NCI-H524 (cell line): ENCODE results near the gene HOXA11.

ENCODE experiments used
- DNase-seq, 2 experiments: peaks; one replicate each; lab custom pipeline; 2025; lab: John Stamatoyannopoulos, UW

Gene HOXA11

GRCh38 chr7:27180431-27181420, 4.3 kb downstream of the HOXA11 start:
- DNase-seq = no peak

DNA sequence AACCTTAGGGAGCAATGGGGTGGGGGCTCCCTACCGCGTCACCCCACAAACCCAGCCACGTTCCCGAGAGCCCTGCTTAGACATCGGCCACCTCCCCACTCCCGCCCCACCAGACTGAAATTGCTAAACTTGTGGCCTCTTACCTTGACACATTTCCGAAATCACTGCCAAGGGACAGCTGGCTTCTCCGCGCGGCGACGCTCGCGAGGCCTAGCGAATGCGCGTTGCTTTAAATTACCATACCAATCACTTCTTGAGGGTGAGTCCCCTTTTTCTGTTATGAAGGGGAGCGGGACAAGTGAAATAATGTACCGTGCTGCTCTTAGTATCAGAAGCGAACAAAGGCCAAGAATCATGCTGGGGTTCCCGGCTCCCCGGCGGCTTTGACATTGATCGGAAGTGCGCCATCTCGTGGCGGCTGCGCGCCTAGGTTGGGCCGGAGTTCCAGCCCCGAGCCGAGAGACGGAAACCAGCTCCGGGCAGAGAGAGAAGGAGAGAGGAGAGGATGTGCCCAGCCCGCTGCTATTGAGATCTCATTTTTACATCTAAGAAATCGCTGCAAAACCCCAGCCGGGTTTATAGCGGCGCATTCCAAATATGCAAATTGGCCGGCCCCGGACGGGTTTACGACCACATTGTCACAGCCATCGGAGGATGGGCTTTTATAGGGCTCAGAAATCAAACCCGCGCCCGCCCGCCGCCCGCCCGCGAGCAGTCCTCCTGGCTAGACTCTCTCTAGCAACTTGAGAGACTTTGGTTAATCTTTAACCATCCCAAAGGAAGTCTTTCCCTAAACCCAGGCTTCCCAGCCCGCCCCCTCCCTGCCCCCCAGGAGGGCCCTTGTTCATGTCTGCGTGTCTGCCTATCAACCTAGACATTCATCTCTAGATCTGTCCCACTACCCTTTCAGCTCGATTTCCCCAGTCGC, 5.3 kb downstream of the HOXA11 start:
- DNase-seq = peak; percentile 34 to 60

DNA sequence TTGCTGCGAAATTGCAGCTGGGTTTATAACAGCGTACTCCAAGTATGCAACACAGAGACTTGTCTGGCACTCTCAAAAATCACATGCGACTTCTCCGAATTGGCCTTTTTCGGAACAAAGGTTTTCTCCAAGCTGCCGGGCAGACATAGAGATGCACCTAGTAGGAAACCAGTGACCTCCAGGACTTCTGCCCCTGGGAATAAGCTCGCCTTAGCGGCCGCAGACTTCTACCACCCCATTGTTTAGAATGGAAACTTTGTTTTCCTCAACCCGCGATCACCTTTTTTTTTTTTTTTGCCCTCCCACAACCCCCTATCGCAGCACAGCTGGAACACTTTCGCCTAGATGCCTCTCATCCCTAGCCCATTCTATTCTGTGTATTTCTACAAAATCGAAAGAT, 6.0 kb downstream of the HOXA11 start:
- no peak for DNase-seq

DNA sequence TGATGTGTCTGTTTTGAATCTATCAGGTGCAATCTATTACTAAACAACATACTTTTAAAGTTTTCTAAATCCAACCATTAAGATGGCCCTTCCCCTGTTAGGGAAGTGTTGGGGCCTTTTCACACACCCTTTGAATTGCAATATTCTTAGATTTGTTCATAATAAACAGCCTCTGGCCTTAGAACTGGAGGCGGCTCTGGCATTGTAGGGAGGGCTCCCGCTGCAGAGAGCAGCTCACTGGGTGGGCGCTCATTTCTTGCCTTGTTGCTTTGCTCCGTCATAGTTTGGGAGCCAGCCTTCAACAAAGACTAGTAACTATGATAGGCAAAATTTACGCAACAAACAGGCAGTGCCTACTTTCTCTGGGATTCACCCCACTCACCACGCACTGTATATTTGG, 6.7 kb downstream of the HOXA11 start:
- no peak for DNase-seq

- peak in 1 of 2 experiments; percentile 20 for DNase-seq
Measured at GRCh38 chr7:27177795-27178320, 7.2 kb downstream of the HOXA11 start.

GRCh38 chr7:27176962-27177794, 7.9 kb downstream of the HOXA11 start:
- DNase-seq = no peak

GRCh38 chr7:27176524-27176845, 8.5 kb downstream of the HOXA11 start:
- no peak for DNase-seq

GRCh38 chr7:27175626-27176523, 9.2 kb downstream of the HOXA11 start:
- DNase-seq = no peak

DNA sequence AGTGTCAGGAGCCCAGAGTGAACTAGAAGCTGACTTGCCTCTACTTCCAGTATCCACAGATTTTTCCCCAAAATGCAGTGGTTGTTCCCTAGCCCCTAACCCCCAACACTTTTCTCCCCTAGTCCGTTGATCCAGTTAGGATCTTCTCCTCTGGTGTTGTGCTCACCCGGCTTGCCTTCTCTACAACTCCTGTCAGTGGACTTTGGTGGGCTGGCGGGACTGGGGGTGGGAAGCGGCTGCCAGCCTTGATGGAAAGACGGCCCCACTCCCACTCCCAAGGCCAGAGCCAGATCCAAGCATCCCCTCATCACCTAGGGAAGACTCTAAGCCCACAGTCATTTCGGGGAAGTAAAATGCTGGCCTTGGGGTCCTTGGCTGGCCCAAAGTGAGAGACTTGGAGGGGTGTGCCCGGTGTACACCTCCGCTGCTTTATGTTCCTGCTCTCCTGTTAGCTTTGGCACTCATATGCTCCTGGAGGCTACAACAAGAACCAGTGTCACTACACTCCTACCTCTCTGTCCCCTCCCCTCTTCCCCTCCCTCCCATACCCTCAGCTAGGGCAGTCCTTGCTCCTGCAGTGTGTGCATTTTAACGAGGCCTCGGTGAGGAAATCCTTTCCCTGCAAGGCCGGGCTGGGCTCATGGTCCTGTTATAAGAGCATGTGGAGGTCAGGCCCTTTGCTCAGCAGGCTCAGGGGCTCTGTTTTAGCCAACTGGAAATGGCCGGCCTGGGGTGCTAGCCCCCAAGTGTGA, 10.0 kb downstream of the HOXA11 start:
- no peak for DNase-seq

- peak; percentile 20 to 49 for DNase-seq
Measured at GRCh38 chr7:27173956-27174873, 10.8 kb downstream of the HOXA11 start, which contains the start of gene HOXA10. Gene HOXA10 (minus strand): TSS chr7:27174320. CDS start chr7:27174306, 14 bp downstream.

DNA sequence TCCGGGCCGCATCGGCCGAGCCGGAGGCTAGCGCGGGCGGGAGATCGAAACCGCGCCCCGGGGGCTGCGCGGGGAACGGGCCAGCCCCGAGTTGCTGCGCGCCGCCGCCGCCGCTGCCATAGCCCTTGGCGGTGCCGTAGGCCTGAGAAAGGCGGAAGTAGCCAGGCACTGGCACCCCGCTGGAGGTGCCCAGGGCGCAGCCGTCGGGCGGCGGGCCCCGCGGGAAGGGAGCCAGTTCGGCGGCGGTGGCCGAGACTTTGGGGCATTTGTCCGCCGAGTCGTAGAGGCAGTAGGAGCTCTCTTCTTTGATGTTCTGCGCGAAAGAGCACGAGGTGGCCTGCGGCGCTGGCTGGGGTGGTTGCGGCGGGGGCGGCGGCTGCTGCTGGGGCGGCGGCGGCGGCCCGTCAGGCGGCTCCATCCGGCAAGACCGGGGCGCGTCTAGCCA, 11.5 kb downstream of the HOXA11 start:
- DNase-seq = peak in 1 of 2 experiments; percentile 34

- DNase-seq = peak; percentile 30 to 50
Measured at GRCh38 chr7:27172823-27173510, 12.1 kb downstream of the HOXA11 start.

DNA sequence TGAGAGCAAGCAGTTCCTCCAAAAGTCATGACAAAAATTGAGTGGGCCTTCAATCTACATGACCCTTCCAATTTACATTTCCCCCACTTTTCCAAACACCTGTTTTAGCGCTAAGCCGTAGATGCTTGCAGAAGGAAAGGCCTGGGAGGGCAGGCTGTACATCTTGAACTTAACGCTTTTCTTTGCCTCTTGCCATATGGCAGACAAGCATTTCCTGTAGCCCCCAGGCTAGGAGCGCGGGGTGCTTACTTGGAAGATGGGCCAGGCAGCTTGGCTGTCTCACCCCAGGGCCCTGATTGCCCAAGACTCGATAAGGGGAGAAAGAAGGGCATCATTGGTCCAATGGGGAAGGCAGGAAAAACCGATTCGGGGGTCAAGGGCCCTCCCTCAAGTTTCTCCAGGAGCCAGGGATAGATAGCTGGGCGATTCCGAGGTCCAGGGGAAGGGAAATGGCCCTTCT, 12.7 kb downstream of the HOXA11 start:
- DNase-seq = peak; percentile 46 to 71

DNA sequence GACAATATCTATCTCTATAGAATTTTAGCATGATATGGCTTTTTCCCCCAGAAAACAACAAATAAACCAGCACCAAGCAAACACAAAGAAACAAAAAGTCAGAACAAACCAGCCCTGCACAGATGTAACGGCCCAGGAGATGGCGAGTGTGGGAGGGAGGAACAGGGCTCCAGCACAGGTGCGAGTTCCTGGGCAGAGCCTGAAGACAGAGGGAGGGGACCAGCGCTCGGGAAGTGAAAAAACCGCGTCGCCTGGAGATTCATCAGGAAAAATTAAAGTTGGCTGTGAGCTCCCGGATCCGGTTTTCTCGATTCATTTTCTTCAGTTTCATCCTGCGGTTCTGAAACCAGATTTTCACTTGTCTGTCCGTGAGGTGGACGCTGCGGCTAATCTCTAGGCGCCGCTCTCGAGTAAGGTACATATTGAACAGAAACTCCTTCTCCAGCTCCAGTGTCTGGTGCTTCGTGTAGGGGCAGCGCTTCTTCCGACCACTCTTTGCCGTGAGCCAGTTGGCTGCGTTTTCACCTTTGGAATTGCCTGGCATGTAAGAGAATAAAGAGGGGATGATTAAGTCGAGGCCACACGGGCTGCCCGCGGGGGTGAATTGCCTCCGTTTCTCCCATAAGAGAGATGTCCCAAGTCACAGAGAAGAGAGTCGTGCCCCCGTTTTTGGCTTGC, 13.3 kb downstream of the HOXA11 start:
- DNase-seq = peak in 1 of 2 experiments; percentile 54

DNA sequence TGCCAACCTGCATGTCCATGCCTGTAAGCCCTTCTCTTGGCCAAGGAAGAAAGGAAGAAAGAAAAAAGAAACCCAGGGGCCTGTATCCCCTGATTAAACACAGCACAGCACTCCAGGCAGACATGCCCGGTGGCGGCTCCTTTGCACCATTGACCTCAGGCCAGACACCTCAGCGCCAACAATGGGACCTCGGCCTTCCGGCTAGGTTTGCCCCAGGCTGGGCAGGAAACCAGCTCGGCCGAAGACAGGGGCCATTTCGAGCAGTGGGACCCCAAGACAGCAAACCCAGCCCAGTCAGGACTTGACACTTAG, 13.8 kb downstream of the HOXA11 start:
- no peak for DNase-seq

DNA sequence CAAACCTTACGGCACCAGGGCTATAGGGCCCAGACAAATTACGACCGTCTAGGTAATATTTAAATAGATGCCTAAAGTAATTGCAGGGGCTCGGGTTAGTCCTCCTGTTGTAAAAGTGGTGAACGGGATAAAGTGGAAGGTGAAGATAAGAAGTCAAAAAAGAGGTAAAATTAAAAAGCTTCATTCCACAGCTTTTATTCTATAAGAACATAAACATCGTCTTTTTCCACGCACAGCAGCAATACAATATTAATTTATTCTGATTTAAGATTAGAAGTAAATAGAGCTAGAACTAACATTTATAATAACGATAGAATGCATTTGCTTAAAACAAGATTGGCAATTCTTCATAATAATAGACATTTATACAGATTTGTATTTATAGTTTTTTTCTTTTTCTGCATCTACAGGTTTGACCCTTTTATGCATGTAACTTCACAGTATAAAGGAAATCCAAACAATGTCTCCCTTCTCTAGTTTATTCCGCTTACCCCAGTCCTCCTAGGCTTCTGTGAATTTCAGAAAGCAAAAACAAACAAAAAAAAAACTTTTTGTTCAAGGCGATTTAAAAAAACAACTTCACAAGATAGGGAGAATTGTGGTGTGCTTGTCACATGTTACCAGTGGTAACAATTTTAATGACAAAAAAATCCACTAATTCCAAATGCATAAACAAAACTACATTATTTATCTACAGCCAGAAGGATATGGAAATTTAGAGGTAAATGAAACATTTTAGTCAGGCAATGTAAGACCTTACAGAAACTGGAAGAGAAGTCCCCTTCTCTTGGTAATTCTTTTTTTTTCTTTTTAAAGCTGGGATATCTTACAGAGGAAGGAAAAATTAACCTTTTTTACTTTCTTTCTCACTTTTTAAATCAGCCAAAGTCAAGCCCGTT, 14.4 kb downstream of the HOXA11 start:
- DNase-seq = no peak
